Measurements from ENCODE around the gene PRCP.

Gene PRCP

DNA sequence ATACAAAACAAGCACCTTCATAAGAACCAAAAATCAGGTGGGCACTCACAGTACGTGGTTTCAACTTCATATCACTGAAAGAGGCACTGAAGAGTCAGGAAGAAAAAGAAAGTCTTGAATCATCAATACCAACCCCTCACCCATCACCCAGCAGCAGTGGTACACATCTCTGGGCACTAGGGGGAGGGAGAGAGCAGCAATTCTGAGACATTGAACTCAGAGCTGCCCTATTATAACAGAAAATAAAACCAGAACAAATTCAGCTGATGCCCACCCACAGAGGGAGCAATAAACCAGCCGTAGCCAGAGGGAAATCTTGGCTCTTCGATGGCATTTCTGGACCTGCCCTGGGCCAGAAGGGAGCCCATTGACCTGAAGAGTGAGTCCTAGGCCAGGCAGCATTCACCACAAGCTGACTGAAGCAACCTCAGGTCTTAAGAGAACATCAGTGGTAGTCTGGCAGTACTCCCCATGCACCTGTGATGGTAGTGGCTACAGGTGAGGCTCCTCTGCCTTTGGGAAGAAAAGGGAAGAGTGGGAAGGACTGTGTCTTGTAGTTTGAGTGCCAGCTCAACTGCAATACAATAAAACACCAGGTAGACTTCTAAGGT is 124.4 kb downstream of the PRCP start:
- peak; percentile 13 for DNase-seq

DNA sequence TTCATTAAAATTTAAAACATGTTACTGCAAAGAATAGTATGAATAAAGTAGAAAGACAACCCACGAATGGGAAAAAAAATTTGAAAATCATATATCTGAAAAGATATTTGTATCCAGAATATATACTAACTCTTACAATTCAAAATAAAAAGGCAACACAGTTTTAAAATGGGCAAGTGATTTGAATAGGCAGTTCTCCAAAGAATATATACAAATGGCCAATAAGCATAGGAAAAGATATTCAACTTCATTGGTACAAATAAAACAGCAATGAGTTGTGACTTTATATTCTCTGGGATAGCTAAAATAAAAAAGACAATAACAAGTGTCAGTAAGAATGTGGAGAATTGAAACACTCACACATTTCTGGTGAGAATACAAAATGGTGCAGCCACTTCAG is 125.0 kb downstream of the PRCP start:
- no peak for DNase-seq

Data from T1000 (cell line).